Transverse colon (tissue), 4 donors: ENCODE measurements around the gene IMMP2L.

Experiments used
- CTCF ChIP-seq, 5 experiments: fragments of 200-600 bp in 3 of 5; fragments of 450-650 bp in 2 of 5; sonication (generic) in 3 of 5; IDR thresholded peaks; 1 replicate in 2 of 5; 2 replicates in 3 of 5; pipeline ENCODE4 v1.5.1; 2016 to 2017; ENCODE audit warnings: antibody characterized with exemption in 5 of 5, inconsistent platforms in 3 of 5, mild to moderate bottlenecking in 2 of 5, moderate library complexity in 1 of 5
- POLR2A ChIP-seq: fragments of 450-650 bp; IDR thresholded peaks from one replicate; pipeline ENCODE4 v1.6.1; 2016; ENCODE audit warnings: antibody characterized with exemption, mild to moderate bottlenecking, moderate library complexity
- POLR2AphosphoS5 ChIP-seq, 3 donors: sonication (generic); formaldehyde crosslinking; IDR thresholded peaks; one replicate each; pipeline ENCODE4 v1.6.1; 2016; ENCODE audit warnings: antibody characterized with exemption in 3 of 3

DNA sequence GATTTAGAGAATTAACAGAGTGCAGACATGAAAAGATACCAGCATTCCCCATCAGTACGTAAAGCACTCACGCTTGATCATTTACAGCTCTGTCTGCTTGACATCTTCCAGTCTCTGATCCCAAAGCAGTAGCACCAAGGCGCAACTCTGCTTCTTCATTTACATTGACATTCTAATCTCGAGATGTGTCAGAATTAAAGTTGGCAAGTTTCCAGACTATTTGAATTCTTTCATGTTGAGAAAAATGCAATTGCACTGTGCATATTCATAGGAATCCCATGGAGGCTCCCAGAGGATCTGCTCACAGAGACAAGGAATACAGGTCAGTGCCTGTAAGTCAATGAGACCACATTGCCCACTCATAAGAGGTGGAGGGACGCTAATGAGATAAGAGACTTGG is 287.4 kb downstream of the IMMP2L start:
- TF ChIP-seq CTCF (IDR thresholded peaks at IDR 0.05) (no peak), POLR2AphosphoS5 (IDR thresholded peaks at IDR 0.05) (no peak), POLR2A (no peak)
